Sigmoid colon (tissue), 7 donors: ENCODE data around the gene OR2V1. TPM values are rescaled to one million over a fixed set of nuclear protein-coding genes. Genes with fewer than 3 reads are reported as not detected.
"Not testable (repeated sequence)": the region's sequence is repeated elsewhere in the genome, so short reads cannot be mapped to it uniquely, and the experiment has no call there.

Source experiments
- DNase-seq: peaks from one replicate; pipeline ENCODE4 v3.0.0-alpha.2; 2019
- H3K27ac ChIP-seq, 4 donors: fragments of 200-600 bp; sonication (generic); one replicate each; pipeline ENCODE4 v1.5.1; 2016 to 2019; ENCODE audit warnings: mild to moderate bottlenecking in 1 of 4
- H3K27me3 ChIP-seq, 3 donors: fragments of 200-600 bp; sonication (generic); one replicate each; pipeline ENCODE4 v1.5.1; 2019; ENCODE audit warnings: mild to moderate bottlenecking in 1 of 3
- H3K36me3 ChIP-seq, 4 donors: fragments of 200-600 bp; sonication (generic); one replicate each; pipeline ENCODE4 v1.5.1; 2016 to 2019
- H3K4me1 ChIP-seq, 4 donors: fragments of 200-600 bp; sonication (generic); one replicate each; pipeline ENCODE4 v1.5.1; 2017 to 2019
- H3K4me3 ChIP-seq, 4 donors: fragments of 200-600 bp; sonication (generic); one replicate each; pipeline ENCODE4 v1.5.1; 2017 to 2019; ENCODE audit warnings: mild to moderate bottlenecking in 2 of 4, moderate library complexity in 1 of 4
- H3K9me3 ChIP-seq, 4 donors: fragments of 200-600 bp in 3 of 4; sonication (generic) in 3 of 4; one replicate each; pipeline versions ENCODE4 v1.5.1 to v1.6.1; 2013 to 2019
- CTCF ChIP-seq, 4 experiments: fragments of 450-650 bp in 3 of 4; fragments of 200-600 bp in 1 of 4; IDR thresholded peaks; one replicate each; pipeline ENCODE4 v1.5.1; 2016 to 2019; ENCODE audit warnings: antibody characterized with exemption in 4 of 4, mild to moderate bottlenecking in 3 of 4, moderate library complexity in 2 of 4
- EP300 ChIP-seq, 4 donors: sonication (generic); formaldehyde crosslinking; IDR thresholded peaks; one replicate each; pipeline ENCODE4 v1.6.1; 2017; ENCODE audit warnings: antibody characterized with exemption in 4 of 4
- POLR2A ChIP-seq, 2 donors: fragments of 450-650 bp; IDR thresholded peaks; one replicate each; pipeline ENCODE4 v1.6.1; 2016; ENCODE audit warnings: antibody characterized with exemption in 2 of 2, mild to moderate bottlenecking in 2 of 2, moderate library complexity in 2 of 2
- POLR2AphosphoS5 ChIP-seq, 4 donors: sonication (generic); formaldehyde crosslinking; IDR thresholded peaks; one replicate each; pipeline ENCODE4 v1.6.1; 2017; ENCODE audit warnings: antibody characterized with exemption in 4 of 4
- WGBS, 2 donors: extraction: QIAGEN DNeasy Blood & Tissue Kit; methylation state at CpG; one replicate each; pipeline ENCODE4 v1.1.7; 2013; 5-methylcytosine and 5-hydroxymethylcytosine counted together
- intact Hi-C: fragments of 100-400 bp; cut with DNase I; formaldehyde crosslinking; loops from one replicate; pipeline ENCODE4 v1.15.1; 2023
- polyA plus RNA-seq, 3 donors: library from polyadenylated mRNA; stranded (reverse); fragments of 200-250 nt; gene quantifications; one replicate each; pipeline ENCODE4 v1.2.3, GENCODE V29; 2013
- total RNA-seq, 4 donors: library from RNA; depleted of rRNA; stranded (reverse); fragments of >200 nt; gene quantifications; one replicate each; pipeline ENCODE4 v1.1.0, GENCODE V29; 2016
- donor health status: healthy with polysubstance abuse.
- donor health status: Bipolar disorder and iron deficiency.
- donor health status: healthy.

Gene OR2V1
- total and polyA plus RNA-seq, 7 donors: not detected

DNA sequence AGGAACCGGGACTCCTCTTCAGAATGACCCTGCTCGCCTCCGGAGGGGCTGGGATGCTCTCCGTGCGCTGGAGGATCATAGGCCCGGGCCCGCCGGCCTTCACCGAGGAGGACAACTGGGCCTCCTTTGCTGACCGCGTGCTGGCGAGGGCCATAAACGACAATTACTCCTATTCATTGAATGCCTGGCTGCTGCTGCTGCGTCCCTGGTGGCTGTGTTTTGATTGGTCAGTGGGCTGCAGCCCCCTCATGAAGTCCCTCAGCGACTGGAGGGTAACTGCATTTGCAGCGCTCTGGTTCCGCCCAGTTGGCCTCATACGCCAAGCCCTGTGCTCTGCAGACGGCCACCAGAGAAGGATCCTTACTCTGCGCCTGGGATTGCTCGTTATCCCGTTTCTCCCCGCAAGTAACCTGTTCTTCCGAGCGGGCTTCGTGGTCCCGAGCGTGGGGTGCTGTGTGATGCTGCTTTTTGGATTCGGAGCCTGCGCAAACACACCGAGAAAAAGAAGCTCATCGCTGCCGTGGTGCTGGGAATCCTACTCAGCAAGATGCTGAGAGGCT is 16.6 kb downstream of the OR2V1 start:
- intact Hi-C loops: no loop called here
- no peak for DNase-seq
- TF ChIP-seq POLR2A (IDR thresholded peaks at IDR 0.05): no peak
- no peak for TF ChIP-seq CTCF (IDR thresholded peaks at IDR 0.05)
- TF ChIP-seq POLR2AphosphoS5 (IDR thresholded peaks at IDR 0.05): no peak
- TF ChIP-seq EP300 (IDR thresholded peaks at IDR 0.05): no peak
- Histone ChIP-seq H3K4me1 (peaks cover 0 to 9% (median 0%) of the 10 kb centered on the region in 4 donors), H3K27ac (no peak overlapping the region), H3K4me3 (no peak overlapping the region), H3K9me3 (peaks cover 0 to 4% (median 1%) of the 10 kb centered on the region in 4 donors), H3K27me3 (peaks cover 27 to 96% (median 47%) of the 10 kb centered on the region in 3 donors), H3K36me3 (no peaks in the 10 kb centered on the region)
- WGBS, 2 donors: 45 to 58% methylated on average over 33 of the region's 33 CpGs

DNA sequence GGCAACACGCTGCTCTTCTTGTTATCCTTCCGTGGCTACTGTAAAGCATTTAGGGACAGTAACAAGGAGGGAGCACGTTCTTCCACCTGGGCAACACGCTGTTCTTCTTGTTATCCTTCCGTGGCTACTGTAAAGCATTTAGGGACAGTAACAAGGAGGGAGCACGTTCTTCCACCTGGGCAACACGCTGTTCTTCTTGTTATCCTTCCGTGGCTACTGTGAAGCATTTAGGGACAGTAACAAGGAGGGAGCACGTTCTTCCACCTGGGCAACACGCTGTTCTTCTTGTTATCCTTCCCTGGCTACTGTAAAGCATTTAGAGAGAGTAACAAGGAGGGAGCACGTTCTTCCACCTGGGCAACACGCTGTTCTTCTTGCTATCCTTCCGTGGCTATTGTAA is 17.4 kb downstream of the OR2V1 start:
- H3K4me3 ChIP-seq, H3K4me1 ChIP-seq, intact Hi-C loops, DNase-seq, H3K36me3 ChIP-seq, H3K27ac ChIP-seq, H3K9me3 ChIP-seq: not testable (repeated sequence)
- H3K27me3 ChIP-seq: peaks cover 27 to 96% (median 51%) of the 10 kb centered on the region in 3 donors
- 86 to 91% methylated on average over 5 to 8 of the region's 13 CpGs for WGBS, 2 donors

DNA sequence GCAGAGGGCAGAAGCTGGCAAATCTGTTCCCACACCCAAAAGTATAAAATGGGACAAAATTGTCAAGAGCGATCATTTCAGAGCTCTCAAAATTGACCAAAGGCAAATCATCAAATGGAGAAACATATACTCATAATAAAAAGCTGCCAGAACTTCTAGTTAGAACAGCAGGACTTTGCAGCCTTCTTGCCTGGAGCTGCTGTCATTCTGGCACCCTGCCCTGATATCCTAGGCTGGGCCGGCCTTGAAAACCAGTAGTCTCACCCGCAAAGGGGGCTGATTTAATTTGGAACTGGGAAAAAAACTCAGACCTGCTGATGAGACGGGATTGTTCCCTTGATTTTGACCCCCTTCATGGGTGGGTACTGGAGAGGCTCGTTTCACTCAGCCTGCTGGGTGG is 18.5 kb downstream of the OR2V1 start:
- peaks cover 27 to 95% (median 57%) of the 10 kb centered on the region in 3 donors for H3K27me3 ChIP-seq
- 72 to 82% methylated on average over 5 of the region's 5 CpGs for WGBS, 2 donors

DNA sequence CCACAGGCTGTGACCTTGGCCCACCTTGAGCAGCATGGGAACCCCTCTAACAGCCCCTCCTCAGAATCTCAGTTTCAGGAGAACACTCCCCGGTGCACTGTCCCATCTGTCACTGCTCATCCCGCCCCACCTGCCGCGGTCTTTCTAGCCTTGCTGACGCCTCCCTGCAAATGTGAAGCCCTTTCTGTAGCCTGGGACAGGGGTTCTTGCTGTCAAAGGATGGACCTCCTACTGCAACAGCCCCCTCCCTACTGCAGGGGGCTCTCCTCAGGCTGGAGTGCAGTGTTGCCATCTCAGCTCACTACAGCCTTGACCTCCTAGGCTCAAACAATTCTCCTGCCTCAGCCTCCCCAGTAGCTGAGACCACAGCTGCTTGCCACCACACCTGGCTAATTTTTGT is 20.0 kb downstream of the OR2V1 start:
- WGBS, 2 donors: 83 to 89% methylated on average over 5 of the region's 5 CpGs
- intact Hi-C loops: no loop called here
- H3K4me3 ChIP-seq: no peak overlapping the region
- H3K4me1 ChIP-seq: peaks cover 0 to 9% (median 0%) of the 10 kb centered on the region in 4 donors
- no peak for DNase-seq
- no peak overlapping the region for H3K27ac ChIP-seq
- peaks cover 0 to 4% (median 1%) of the 10 kb centered on the region in 4 donors for H3K9me3 ChIP-seq
- peaks cover 24 to 95% (median 59%) of the 10 kb centered on the region in 3 donors for H3K27me3 ChIP-seq
- H3K36me3 ChIP-seq: no peaks in the 10 kb centered on the region
- no peak for TF ChIP-seq EP300 (IDR thresholded peaks at IDR 0.05)
- no peak for TF ChIP-seq POLR2AphosphoS5 (IDR thresholded peaks at IDR 0.05)
- no peak for TF ChIP-seq POLR2A (IDR thresholded peaks at IDR 0.05)
- no peak for TF ChIP-seq CTCF (IDR thresholded peaks at IDR 0.05)

More for the DNA sequence above, 18.5 kb downstream of the OR2V1 start:
- TF ChIP-seq POLR2A (IDR thresholded peaks at IDR 0.05) (no peak), EP300 (IDR thresholded peaks at IDR 0.05) (no peak), CTCF (IDR thresholded peaks at IDR 0.05) (no peak), POLR2AphosphoS5 (IDR thresholded peaks at IDR 0.05) (no peak)
- no peak overlapping the region for H3K27ac ChIP-seq
- DNase-seq: no peak
- H3K9me3 ChIP-seq: peaks cover 0 to 4% (median 1%) of the 10 kb centered on the region in 4 donors
- H3K36me3 ChIP-seq: no peaks in the 10 kb centered on the region
- peaks cover 0 to 9% (median 0%) of the 10 kb centered on the region in 4 donors for H3K4me1 ChIP-seq
- intact Hi-C loops: no loop called here
- no peak overlapping the region for H3K4me3 ChIP-seq

GRCh38 chr5:181109489-181110013 is 21.4 kb downstream of the OR2V1 start:
- WGBS, 2 donors: 55 to 57% methylated on average over 11 of the region's 11 CpGs
- Histone ChIP-seq H3K36me3 (no peaks in the 10 kb centered on the region), H3K27me3 (peaks cover 13 to 94% (median 57%) of the 10 kb centered on the region in 3 donors), H3K4me3 (no peak overlapping the region), H3K4me1 (no peaks in the 10 kb centered on the region), H3K9me3 (peaks cover 0 to 3% (median 1%) of the 10 kb centered on the region in 4 donors), H3K27ac (no peak overlapping the region)
- TF ChIP-seq POLR2A (IDR thresholded peaks at IDR 0.05) (no peak), CTCF (IDR thresholded peaks at IDR 0.05) (no peak), EP300 (IDR thresholded peaks at IDR 0.05) (no peak), POLR2AphosphoS5 (IDR thresholded peaks at IDR 0.05) (no peak)
- DNase-seq: peak; percentile 45
- intact Hi-C loops: no loop called here
